IMR-90 (cell line): ENCODE results near the gene CP. TPM values are rescaled to one million over a fixed set of nuclear protein-coding genes. Genes with fewer than 3 reads are reported as not detected.

Experiments
- ATAC-seq: fragments of 200-7000 bp; cut with Tn5 transposase; 2 replicates; pipeline ENCODE4 v1.9.1; 2020; ENCODE audit warnings: low read depth, mild to moderate bottlenecking, moderate library complexity
- BruUV-seq: library from RNA; stranded (reverse); fragments of 400-500 nt; replicated peaks from 2 replicates; lab custom pipeline; 2021; lab: Mats Ljungman, UMichigan
- CTCF ChIA-PET: fragments of 300-600 bp; formaldehyde crosslinking; extraction: SDS; loops from one replicate; lab custom pipeline; 2021; ENCODE audit warnings: antibody characterized with exemption; lab: Yijun Ruan, JAX
- POLR2A ChIA-PET: fragments of 300-600 bp; sonication (Branson Sonifier 250); formaldehyde crosslinking; loops from one replicate; lab custom pipeline; 2022; ENCODE audit warnings: antibody characterized with exemption; ENCODE audit not compliant: unreplicated experiment; lab: Charles Lee
- DNase-seq: peaks from one replicate; pipeline ENCODE4 v3.0.0; 2013
- H2AFZ ChIP-seq: replicated peaks from 2 replicates; pipeline ENCODE3; 2013; ENCODE audit warnings: low read length, mild to moderate bottlenecking; ENCODE audit not compliant: poor library complexity
- H2AK5ac ChIP-seq: 2 replicates; pipeline ENCODE4 v1.6.1; 2013; ENCODE audit warnings: low read depth, low read length, inconsistent platforms
- H2AK9ac ChIP-seq: replicated peaks from 2 replicates; pipeline ENCODE3; 2013; ENCODE audit warnings: mild to moderate bottlenecking, low read depth, low read length, moderate library complexity; ENCODE audit not compliant: poor library complexity
- H2BK120ac ChIP-seq: 2 replicates; pipeline ENCODE4 v1.6.1; 2013; ENCODE audit warnings: low read depth, low read length, inconsistent platforms
- H2BK15ac ChIP-seq: 3 replicates; pipeline ENCODE4 v1.6.1; 2013; ENCODE audit warnings: low read depth, low read length, inconsistent platforms
- H2BK20ac ChIP-seq: 2 replicates; pipeline ENCODE4 v1.6.1; 2013; ENCODE audit warnings: low read depth, mild to moderate bottlenecking, inconsistent platforms, low read length, moderate library complexity
- H2BK5ac ChIP-seq: 2 replicates; pipeline ENCODE4 v1.6.1; 2013; ENCODE audit warnings: mild to moderate bottlenecking, low read depth, low read length, inconsistent platforms; ENCODE audit not compliant: poor library complexity, severe bottlenecking
- H3K14ac ChIP-seq: replicated peaks from 2 replicates; pipeline ENCODE4 v1.6.1; 2013; ENCODE audit warnings: low read depth, low read length, inconsistent platforms
- H3K18ac ChIP-seq: 2 replicates; pipeline ENCODE4 v1.6.1; 2013; ENCODE audit warnings: low read depth, low read length, control low read depth
- H3K23ac ChIP-seq: 2 replicates; pipeline ENCODE4 v1.6.1; 2013; ENCODE audit warnings: low read depth, low read length, inconsistent platforms
- H3K27ac ChIP-seq: 2 replicates; pipeline ENCODE4 v1.5.1; 2013; ENCODE audit warnings: mild to moderate bottlenecking, control low read depth, low read length; ENCODE audit not compliant: insufficient read depth
- H3K27me3 ChIP-seq: 2 replicates; pipeline ENCODE4 v1.6.1; 2013; ENCODE audit warnings: low read length; ENCODE audit not compliant: control insufficient read depth, insufficient read depth
- H3K36me3 ChIP-seq: 2 replicates; pipeline ENCODE4 v1.6.1; 2013; ENCODE audit warnings: low read length, mixed read lengths; ENCODE audit not compliant: control insufficient read depth, insufficient read depth
- H3K4ac ChIP-seq: 2 replicates; pipeline ENCODE4 v1.6.1; 2013; ENCODE audit warnings: low read depth, low read length, inconsistent platforms
- H3K4me1 ChIP-seq: 2 replicates; pipeline ENCODE4 v1.6.1; 2013; ENCODE audit warnings: low read length, mixed read lengths; ENCODE audit not compliant: control insufficient read depth, insufficient read depth
- H3K4me2 ChIP-seq: 2 replicates; pipeline ENCODE4 v1.6.1; 2013; ENCODE audit warnings: low read depth, mild to moderate bottlenecking, control low read depth, low read length, moderate library complexity
- H3K4me3 ChIP-seq: 2 replicates; pipeline ENCODE4 v1.5.1; 2013; ENCODE audit warnings: low read depth, mild to moderate bottlenecking, control low read depth, low read length, moderate library complexity; ENCODE audit not compliant: insufficient read depth
- H3K56ac ChIP-seq: 2 replicates; pipeline ENCODE4 v1.6.1; 2013; ENCODE audit warnings: low read length, inconsistent platforms; ENCODE audit not compliant: insufficient read depth; ENCODE audit errors: extremely low read depth
- H3K79me1 ChIP-seq, 2 experiments: 2 replicates each; pipeline ENCODE4 v1.6.1; 2013; ENCODE audit warnings: low read length in 2 of 2, inconsistent platforms in 1 of 2, low read depth in 1 of 2
- H3K9ac ChIP-seq: 2 replicates; pipeline ENCODE4 v1.6.1; 2013; ENCODE audit warnings: low read depth, low read length, control low read depth
- H3K9me1 ChIP-seq: 2 replicates; pipeline ENCODE4 v1.6.1; 2013; ENCODE audit warnings: low read length, inconsistent platforms; ENCODE audit not compliant: insufficient read depth
- H3K9me3 ChIP-seq: 2 replicates; pipeline ENCODE4 v1.6.1; 2013; ENCODE audit warnings: low read length; ENCODE audit not compliant: control insufficient read depth, insufficient read depth
- H4K20me1 ChIP-seq: 2 replicates; pipeline ENCODE4 v1.6.1; 2013; ENCODE audit warnings: low read length, inconsistent platforms; ENCODE audit not compliant: insufficient read depth
- H4K5ac ChIP-seq: 2 replicates; pipeline ENCODE4 v1.6.1; 2013; ENCODE audit warnings: mild to moderate bottlenecking, low read depth, low read length, control low read depth
- H4K8ac ChIP-seq, 2 experiments: 2 replicates each; pipeline ENCODE4 v1.6.1; 2013; ENCODE audit warnings: low read depth in 2 of 2, low read length in 2 of 2, control low read depth in 1 of 2, inconsistent platforms in 1 of 2
- H4K91ac ChIP-seq: 2 replicates; pipeline ENCODE4 v1.6.1; 2013; ENCODE audit warnings: low read depth, low read length, inconsistent platforms; ENCODE audit not compliant: insufficient read depth
- BHLHE40 ChIP-seq: fragments of 150-350 bp; IDR thresholded peaks from 2 replicates; pipeline ENCODE4 v1.6.1; 2016; ENCODE audit warnings: mild to moderate bottlenecking, low read depth, low read length
- CEBPB ChIP-seq: IDR thresholded peaks from 2 replicates; pipeline ENCODE4 v1.6.1; 2012; ENCODE audit warnings: low read depth, low read length, improper control_type of control experiment
- CHD1 ChIP-seq: IDR thresholded peaks from 2 replicates; pipeline ENCODE4 v1.6.1; 2012; ENCODE audit warnings: low read depth, low read length, improper control_type of control experiment
- FOS ChIP-seq: fragments of 150-350 bp; IDR thresholded peaks from 2 replicates; pipeline ENCODE4 v1.6.1; 2016; ENCODE audit warnings: low read depth, low read length
- MAFK ChIP-seq: IDR thresholded peaks from 2 replicates; pipeline ENCODE4 v1.6.1; 2012; ENCODE audit warnings: low read depth, low read length, improper control_type of control experiment
- MXI1 ChIP-seq: IDR thresholded peaks from 2 replicates; pipeline ENCODE4 v1.6.1; 2012; ENCODE audit warnings: low read depth, mild to moderate bottlenecking, low read length, moderate library complexity, borderline replicate concordance
- NFE2L2 ChIP-seq: fragments of 150-350 bp; IDR thresholded peaks from 2 replicates; pipeline ENCODE4 v1.6.1; 2016; ENCODE audit warnings: low read depth, mild to moderate bottlenecking, low read length
- POLR2A ChIP-seq: IDR thresholded peaks from 2 replicates; pipeline ENCODE4 v1.6.1; 2012; ENCODE audit warnings: mild to moderate bottlenecking, low read depth, low read length
- RAD21 ChIP-seq: IDR thresholded peaks from 2 replicates; pipeline ENCODE4 v1.6.1; 2012; ENCODE audit warnings: low read length, improper control_type of control experiment
- RCOR1 ChIP-seq: IDR thresholded peaks from 2 replicates; pipeline ENCODE4 v1.6.1; 2012; ENCODE audit warnings: mild to moderate bottlenecking, low read length, improper control_type of control experiment; ENCODE audit not compliant: insufficient replicate concordance
- RFX5 ChIP-seq: IDR thresholded peaks from 2 replicates; pipeline ENCODE4 v1.8.0; 2012; ENCODE audit warnings: low read depth, mild to moderate bottlenecking, low read length, moderate library complexity
- SMC3 ChIP-seq: fragments of 150-350 bp; IDR thresholded peaks from 2 replicates; pipeline ENCODE4 v1.6.1; 2016; ENCODE audit warnings: low read depth, mild to moderate bottlenecking, antibody characterized with exemption, low read length, moderate library complexity
- WGBS, 2 experiments: methylation state at CpG; one replicate each; pipeline versions ENCODE4 v1.1.5 to v1.1.7; 2013; ENCODE audit warnings: missing lambda C conversion rate in 2 of 2; ENCODE audit not compliant: insufficient read length in 1 of 2; ENCODE audit errors: extremely low coverage in 2 of 2; 5-methylcytosine and 5-hydroxymethylcytosine counted together
- dilution Hi-C: fragments of 300-500 bp; cut with HindIII; formaldehyde crosslinking; loops from one replicate; pipeline ENCODE4 v1.14.3; 2018; ENCODE audit warnings: low sequenced_read_pairs; ENCODE audit not compliant: unreplicated experiment
- in situ Hi-C: fragments of 300-500 bp; cut with MboI; formaldehyde crosslinking; loops from 3 replicates; pipeline ENCODE4 v1.14.3; 2019; ENCODE audit warnings: low sequenced_read_pairs, inconsistent platforms, mixed read lengths
- intact Hi-C: fragments of 100-400 bp; cut with micrococcal nuclease; formaldehyde crosslinking; loops from 2 replicates; pipeline ENCODE4 v1.10.0; 2022
- polyA plus RNA-seq, 3 experiments: library from polyadenylated mRNA; depleted of rRNA; stranded (reverse); fragments of >200 nt; gene quantifications; 2 replicates each; pipeline ENCODE4 v1.2.3, GENCODE V29; 2012; ENCODE audit warnings: low replicate concordance in 1 of 3
- total RNA-seq: library from RNA; depleted of rRNA; stranded (reverse); fragments of >200 nt; gene quantifications from 2 replicates; pipeline ENCODE4 v1.2.3, GENCODE V29; 2012
- TF ChIP-seq, protein P1 (sequence below): fragments of 150-350 bp; IDR thresholded peaks from 2 replicates; pipeline ENCODE4 v1.6.1; 2016; ENCODE audit warnings: low read depth, mild to moderate bottlenecking, low read length, moderate library complexity, borderline replicate concordance
- TF ChIP-seq, protein P2 (sequence below): fragments of 150-350 bp; IDR thresholded peaks from 2 replicates; pipeline ENCODE4 v1.6.1; 2017; ENCODE audit warnings: mild to moderate bottlenecking, antibody characterized with exemption, low read length, low read depth
- TF ChIP-seq, protein P3 (sequence below): conservative IDR thresholded peaks from 2 replicates; pipeline ENCODE4 v1.5.1; 2012; ENCODE audit warnings: mild to moderate bottlenecking, low read depth, low read length, improper control_type of control experiment

The CP gene
- total and polyA plus RNA-seq, 2 of the 4 experiments (the other 2 are of a cell fraction): not detected

DNA sequence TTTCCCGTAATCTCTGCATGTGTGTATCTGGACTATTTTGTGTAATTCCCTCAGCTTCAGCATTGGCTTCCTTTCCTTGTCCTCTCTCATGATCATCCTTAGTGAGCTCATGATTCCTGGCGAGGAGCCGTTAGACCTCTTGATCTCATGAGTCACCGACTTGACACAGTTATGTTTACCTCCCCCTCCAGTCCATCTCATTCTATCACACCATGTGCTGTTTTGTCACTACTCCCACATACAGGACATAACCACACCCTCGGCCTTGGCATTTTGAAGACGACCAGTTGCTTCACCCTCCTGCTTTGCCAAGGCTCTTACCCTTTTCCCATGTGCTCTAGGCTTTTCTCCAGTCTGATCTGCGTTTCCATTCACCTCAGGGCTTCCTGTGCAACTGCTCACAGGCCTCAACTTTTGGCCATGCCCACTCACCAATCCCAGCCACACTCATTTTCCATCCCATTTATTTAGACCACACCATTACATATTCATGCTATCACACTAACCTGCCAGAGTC, 41.5 kb downstream of the CP start:
- dilution Hi-C loops: no loop called here
- no peak overlapping the region for H3K9ac ChIP-seq
- H3K4ac ChIP-seq: peak overlapping the region; percentile 83
- H4K20me1 ChIP-seq: no peaks in the 10 kb centered on the region
- no peaks in the 10 kb centered on the region for H3K9me3 ChIP-seq
- peak overlapping the region; percentile 21 to 79 for H4K8ac ChIP-seq
- H3K27ac ChIP-seq: peak overlapping the region; percentile 26
- peaks cover 3% of the 10 kb centered on the region for H3K36me3 ChIP-seq
- peak overlapping the region; percentile 72 for H3K14ac ChIP-seq
- no peak overlapping the region for H3K4me2 ChIP-seq
- peak overlapping the region; percentile 6; the same call in 1 of the 2 replicates for H4K5ac ChIP-seq
- intact Hi-C loops: no loop called here
- ChIA-PET POLR2A (interaction anchor here (0.5 kb wide), 1 partner anchor 224 kb away, joined by 7 read pairs; no protein-coding TSS in a partner anchor), CTCF (interaction anchor here (0.7 to 1.3 kb wide), 6 partner anchors 8 to 834 kb away, joined by 3 to 9 read pairs (median 4); partner anchors contain the start of gene HPS3)
- H2BK5ac ChIP-seq: peak overlapping the region; percentile 93
- no peaks in the 10 kb centered on the region for H3K79me1 ChIP-seq
- H2BK120ac ChIP-seq: peak overlapping the region; percentile 92
- peak overlapping the region; percentile 68 for H3K23ac ChIP-seq
- H3K18ac ChIP-seq: peak overlapping the region; percentile 38; the same call in 1 of the 2 replicates
- peak overlapping the region; percentile 90 for H2AK9ac ChIP-seq
- WGBS, 2 experiments: 10% methylated on average over 6 of the region's 7 CpGs; no CpG with 5 or more reads in 1 of the 2 experiments
- peak overlapping the region; percentile 88 for H4K91ac ChIP-seq
- H2BK20ac ChIP-seq: peak overlapping the region; percentile 92
- no peaks in the 10 kb centered on the region for H3K27me3 ChIP-seq
- in situ Hi-C loops: no loop called here
- ATAC-seq (peak; percentile 96), DNase-seq (peak; percentile 100)
- H2AK5ac ChIP-seq: peak overlapping the region; percentile 51
- peaks cover 4% of the 10 kb centered on the region; the same call in 1 of the 2 replicates for H3K9me1 ChIP-seq
- peak overlapping the region; percentile 81 for H2AFZ ChIP-seq
- no TSS peak for BruUV-seq
- H2BK15ac ChIP-seq: peak overlapping the region; percentile 82; the same call in 2 of the 3 replicates
- no peak overlapping the region for H3K4me3 ChIP-seq
- peak overlapping the region; percentile 36; the same call in 1 of the 2 replicates for H3K56ac ChIP-seq
- peaks cover 12% of the 10 kb centered on the region for H3K4me1 ChIP-seq
- no peak for TF ChIP-seq SMC3
- TF ChIP-seq, protein P1, sequence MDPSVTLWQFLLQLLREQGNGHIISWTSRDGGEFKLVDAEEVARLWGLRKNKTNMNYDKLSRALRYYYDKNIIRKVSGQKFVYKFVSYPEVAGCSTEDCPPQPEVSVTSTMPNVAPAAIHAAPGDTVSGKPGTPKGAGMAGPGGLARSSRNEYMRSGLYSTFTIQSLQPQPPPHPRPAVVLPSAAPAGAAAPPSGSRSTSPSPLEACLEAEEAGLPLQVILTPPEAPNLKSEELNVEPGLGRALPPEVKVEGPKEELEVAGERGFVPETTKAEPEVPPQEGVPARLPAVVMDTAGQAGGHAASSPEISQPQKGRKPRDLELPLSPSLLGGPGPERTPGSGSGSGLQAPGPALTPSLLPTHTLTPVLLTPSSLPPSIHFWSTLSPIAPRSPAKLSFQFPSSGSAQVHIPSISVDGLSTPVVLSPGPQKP: no peak
- TF ChIP-seq, protein P2, sequence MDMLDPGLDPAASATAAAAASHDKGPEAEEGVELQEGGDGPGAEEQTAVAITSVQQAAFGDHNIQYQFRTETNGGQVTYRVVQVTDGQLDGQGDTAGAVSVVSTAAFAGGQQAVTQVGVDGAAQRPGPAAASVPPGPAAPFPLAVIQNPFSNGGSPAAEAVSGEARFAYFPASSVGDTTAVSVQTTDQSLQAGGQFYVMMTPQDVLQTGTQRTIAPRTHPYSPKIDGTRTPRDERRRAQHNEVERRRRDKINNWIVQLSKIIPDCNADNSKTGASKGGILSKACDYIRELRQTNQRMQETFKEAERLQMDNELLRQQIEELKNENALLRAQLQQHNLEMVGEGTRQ: peak; percentile 67; the same call in 1 of the 2 replicates
- peak; percentile 53; the same call in 1 of the 2 replicates for TF ChIP-seq BHLHE40
- 0 out of 2 replicates have a peak, but pooled peaks have one; percentile 23 for TF ChIP-seq NFE2L2
- peak; percentile 84 for TF ChIP-seq RCOR1
- TF ChIP-seq, protein P3, sequence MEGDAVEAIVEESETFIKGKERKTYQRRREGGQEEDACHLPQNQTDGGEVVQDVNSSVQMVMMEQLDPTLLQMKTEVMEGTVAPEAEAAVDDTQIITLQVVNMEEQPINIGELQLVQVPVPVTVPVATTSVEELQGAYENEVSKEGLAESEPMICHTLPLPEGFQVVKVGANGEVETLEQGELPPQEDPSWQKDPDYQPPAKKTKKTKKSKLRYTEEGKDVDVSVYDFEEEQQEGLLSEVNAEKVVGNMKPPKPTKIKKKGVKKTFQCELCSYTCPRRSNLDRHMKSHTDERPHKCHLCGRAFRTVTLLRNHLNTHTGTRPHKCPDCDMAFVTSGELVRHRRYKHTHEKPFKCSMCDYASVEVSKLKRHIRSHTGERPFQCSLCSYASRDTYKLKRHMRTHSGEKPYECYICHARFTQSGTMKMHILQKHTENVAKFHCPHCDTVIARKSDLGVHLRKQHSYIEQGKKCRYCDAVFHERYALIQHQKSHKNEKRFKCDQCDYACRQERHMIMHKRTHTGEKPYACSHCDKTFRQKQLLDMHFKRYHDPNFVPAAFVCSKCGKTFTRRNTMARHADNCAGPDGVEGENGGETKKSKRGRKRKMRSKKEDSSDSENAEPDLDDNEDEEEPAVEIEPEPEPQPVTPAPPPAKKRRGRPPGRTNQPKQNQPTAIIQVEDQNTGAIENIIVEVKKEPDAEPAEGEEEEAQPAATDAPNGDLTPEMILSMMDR: no peak
- peak; percentile 6; the same call in 1 of the 2 replicates for TF ChIP-seq RAD21
- 0 out of 2 replicates have a peak, but pooled peaks have one; percentile 30 for TF ChIP-seq MAFK
- TF ChIP-seq CHD1: no peak
- no peak for TF ChIP-seq POLR2A
- peak; percentile 87 for TF ChIP-seq CEBPB
- peak; percentile 87 for TF ChIP-seq MXI1
- TF ChIP-seq RFX5: no peak
- peak; percentile 92 for TF ChIP-seq FOS
